H1 (cell line): ENCODE data around the gene SCNM1. TPM values are rescaled to one million over a fixed set of nuclear protein-coding genes. Genes with fewer than 3 reads are reported as not detected.

ENCODE experiments used
- CTCF ChIA-PET: fragments of 300-600 bp; sonication (Branson Sonifier 250); formaldehyde crosslinking; loops from one replicate; lab custom pipeline; 2021; ENCODE audit not compliant: partially characterized antibody; lab: Charles Lee
- POLR2A ChIA-PET: fragments of 300-600 bp; sonication (Branson Sonifier 250); formaldehyde crosslinking; loops from one replicate; lab custom pipeline; 2021; ENCODE audit warnings: inconsistent platforms; ENCODE audit not compliant: partially characterized antibody; lab: Charles Lee
- DNase-seq, 2 experiments: peaks; one replicate each; pipeline versions ENCODE4 v3.0.0 to v3.0.0-alpha.2; 2010 to 2022; ENCODE audit warnings: low spot score in 2 of 2, low read depth in 1 of 2, mixed read lengths in 1 of 2
- FAIRE-seq: peaks from 2 replicates; lab custom pipeline; 2011; peaks lifted over from hg19 to GRCh38; lab: Jason Lieb, UNC
- H2AFZ ChIP-seq: 2 replicates; pipeline ENCODE4 v1.8.1; 2012; ENCODE audit warnings: low read length, inconsistent platforms
- H2AK5ac ChIP-seq: 2 replicates; pipeline ENCODE4 v1.6.1; 2013; ENCODE audit warnings: low read depth, low read length
- H2BK120ac ChIP-seq: replicated peaks from 2 replicates; pipeline ENCODE3; 2013; ENCODE audit warnings: low read depth, low read length, inconsistent platforms
- H2BK12ac ChIP-seq: 2 replicates; pipeline ENCODE4 v1.6.1; 2013; ENCODE audit warnings: low read depth, low read length
- H2BK15ac ChIP-seq: 2 replicates; pipeline ENCODE4 v1.6.1; 2013; ENCODE audit warnings: low read length
- H2BK20ac ChIP-seq: 2 replicates; pipeline ENCODE4 v1.6.1; 2013; ENCODE audit warnings: low read length
- H2BK5ac ChIP-seq: 2 replicates; pipeline ENCODE4 v1.6.1; 2013; ENCODE audit warnings: low read depth, low read length
- H3K14ac ChIP-seq: 2 replicates; pipeline ENCODE4 v1.6.1; 2013; ENCODE audit warnings: inconsistent platforms; ENCODE audit not compliant: insufficient read length
- H3K18ac ChIP-seq: 2 replicates; pipeline ENCODE4 v1.6.1; 2013; ENCODE audit warnings: low read length; ENCODE audit errors: extremely low read depth
- H3K23ac ChIP-seq: 2 replicates; pipeline ENCODE4 v1.6.1; 2013; ENCODE audit warnings: inconsistent platforms; ENCODE audit not compliant: insufficient read length
- H3K23me2 ChIP-seq: 2 replicates; pipeline ENCODE4 v1.6.1; 2013; ENCODE audit warnings: low read depth, low read length
- H3K27ac ChIP-seq: 2 replicates; pipeline ENCODE4 v1.6.1; 2011; ENCODE audit warnings: low read depth, low read length, inconsistent platforms
- H3K27me3 ChIP-seq, 4 experiments: replicated peaks in 1 of 4; 1 replicate in 1 of 4; 2 replicates in 3 of 4; pipeline versions ENCODE4 v1.6.1 to v1.8.1; 2011 to 2013; ENCODE audit warnings: low read length in 3 of 4, mild to moderate bottlenecking in 3 of 4, inconsistent platforms in 2 of 4, mixed read lengths in 2 of 4, moderate library complexity in 1 of 4; ENCODE audit not compliant: control insufficient read depth in 3 of 4, insufficient read depth in 3 of 4; ENCODE audit errors: extremely low read depth in 1 of 4
- H3K36me3 ChIP-seq, 4 experiments: 2 replicates each; pipeline versions ENCODE4 v1.6.1 to v1.8.1; 2011 to 2013; ENCODE audit warnings: mild to moderate bottlenecking in 4 of 4, low read length in 3 of 4, moderate library complexity in 2 of 4, control low read depth in 1 of 4, inconsistent platforms in 1 of 4; ENCODE audit not compliant: insufficient read depth in 4 of 4, control insufficient read depth in 2 of 4
- H3K4ac ChIP-seq: replicated peaks from 2 replicates; pipeline ENCODE3; 2013; ENCODE audit warnings: low read length, low read depth, mixed read lengths, inconsistent platforms; ENCODE audit not compliant: insufficient read length
- H3K4me1 ChIP-seq, 4 experiments: replicated peaks in 1 of 4; 1 replicate in 1 of 4; 2 replicates in 3 of 4; pipeline versions ENCODE4 v1.6.1 to v1.8.1; 2011 to 2013; ENCODE audit warnings: low read length in 3 of 4, inconsistent platforms in 2 of 4, mixed read lengths in 1 of 4; ENCODE audit not compliant: insufficient read depth in 4 of 4, control insufficient read depth in 3 of 4
- H3K4me2 ChIP-seq, 2 experiments: 2 replicates each; pipeline versions ENCODE4 v1.6.1 to v1.8.1; 2011 to 2013; ENCODE audit warnings: low read depth in 2 of 2, low read length in 2 of 2, control low read depth in 1 of 2, inconsistent platforms in 1 of 2, mild to moderate bottlenecking in 1 of 2; ENCODE audit not compliant: insufficient read depth in 1 of 2
- H3K4me3 ChIP-seq, 4 experiments: fragments of 200-600, 300-600 bp in 1 of 4; sonication (generic), shearing (Covaris generic), sonication (Bioruptor Twin) in 1 of 4; 2 replicates each; pipeline versions ENCODE4 v1.5.1 to v1.8.1; 2011 to 2016; ENCODE audit warnings: low read length in 4 of 4, low read depth in 3 of 4, control low read depth in 2 of 4, inconsistent platforms in 2 of 4, mild to moderate bottlenecking in 2 of 4, mixed read lengths in 1 of 4, moderate library complexity in 1 of 4; ENCODE audit not compliant: insufficient read depth in 2 of 4; ENCODE audit errors: extremely low read depth in 1 of 4
- H3K56ac ChIP-seq: replicated peaks from 2 replicates; pipeline ENCODE3; 2013; ENCODE audit warnings: low read depth, mild to moderate bottlenecking, mixed read lengths, low read length, inconsistent platforms; ENCODE audit not compliant: insufficient read length
- H3K79me1 ChIP-seq: 2 replicates; pipeline ENCODE4 v1.6.1; 2013; ENCODE audit warnings: low read depth, low read length, control low read depth
- H3K79me2 ChIP-seq, 2 experiments: 2 replicates each; pipeline versions ENCODE4 v1.6.1 to v1.8.1; 2012 to 2013; ENCODE audit warnings: low read length in 2 of 2, mild to moderate bottlenecking in 2 of 2, inconsistent platforms in 1 of 2; ENCODE audit not compliant: insufficient read depth in 2 of 2, control insufficient read depth in 1 of 2
- H3K9ac ChIP-seq, 4 experiments: replicated peaks in 1 of 4; 1 replicate in 1 of 4; 2 replicates in 3 of 4; pipeline versions ENCODE4 v1.6.1 to v1.8.1; 2011 to 2013; ENCODE audit warnings: low read depth in 3 of 4, low read length in 3 of 4, control low read depth in 2 of 4, mild to moderate bottlenecking in 2 of 4, moderate library complexity in 2 of 4, inconsistent platforms in 1 of 4; ENCODE audit errors: extremely low read depth in 1 of 4
- H3K9me3 ChIP-seq, 2 experiments: 2 replicates each; pipeline versions ENCODE4 v1.6.1 to v1.8.1; 2012 to 2013; ENCODE audit warnings: mild to moderate bottlenecking in 2 of 2, moderate library complexity in 2 of 2, control low read depth in 1 of 2, inconsistent platforms in 1 of 2, low read depth in 1 of 2, low read length in 1 of 2, mixed read lengths in 1 of 2; ENCODE audit not compliant: insufficient read depth in 2 of 2
- H4K20me1 ChIP-seq, 2 experiments: replicated peaks in 1 of 2; 2 replicates each; pipeline versions ENCODE3 to v1.8.1; 2011 to 2013; ENCODE audit warnings: inconsistent platforms in 2 of 2, low read length in 2 of 2, mild to moderate bottlenecking in 1 of 2; ENCODE audit not compliant: insufficient read depth in 2 of 2, control insufficient read depth in 1 of 2
- H4K5ac ChIP-seq: 2 replicates; pipeline ENCODE4 v1.6.1; 2013; ENCODE audit warnings: low read length, low read depth, mixed read lengths, inconsistent platforms; ENCODE audit not compliant: insufficient read length
- H4K8ac ChIP-seq: 2 replicates; pipeline ENCODE4 v1.8.0; 2013; ENCODE audit warnings: mild to moderate bottlenecking, moderate library complexity, low read length, inconsistent platforms; ENCODE audit not compliant: insufficient read depth; ENCODE audit errors: extremely low read depth
- H4K91ac ChIP-seq: replicated peaks from 2 replicates; pipeline ENCODE3; 2013; ENCODE audit warnings: low read length, mixed read lengths, inconsistent platforms; ENCODE audit not compliant: insufficient read length
- BRCA1 ChIP-seq: IDR thresholded peaks from 2 replicates; pipeline ENCODE4 v1.6.1; 2012; ENCODE audit warnings: low read depth, low read length, improper control_type of control experiment
- EGR1 ChIP-seq: IDR thresholded peaks from 2 replicates; pipeline ENCODE4 v1.6.1; 2011; ENCODE audit warnings: low read depth, low read length, borderline replicate concordance
- KDM4A ChIP-seq: IDR thresholded peaks from one replicate; pipeline ENCODE4 v1.7.1; 2012; ENCODE audit warnings: low read depth, mild to moderate bottlenecking, moderate library complexity, low read length, inconsistent platforms; ENCODE audit not compliant: severe bottlenecking
- MAFK ChIP-seq: IDR thresholded peaks from 2 replicates; pipeline ENCODE4 v1.6.1; 2012; ENCODE audit warnings: low read depth, mild to moderate bottlenecking, improper control_type of control experiment, low read length
- PHF8 ChIP-seq: fragments of 200-600 bp; sonication (generic); conservative IDR thresholded peaks from 2 replicates; pipeline ENCODE4 v1.7.1; 2012; ENCODE audit warnings: low read depth, mild to moderate bottlenecking, inconsistent platforms, low read length, moderate library complexity
- SUZ12 ChIP-seq: fragments of 200-600 bp; sonication (generic); IDR thresholded peaks from 2 replicates; pipeline ENCODE4 v1.6.1; 2012; ENCODE audit warnings: mild to moderate bottlenecking, inconsistent platforms, low read length, moderate library complexity, mixed read lengths
- TAF1 ChIP-seq: IDR thresholded peaks from 2 replicates; pipeline ENCODE4 v1.6.1; 2011; ENCODE audit warnings: mild to moderate bottlenecking, low read depth, low read length
- WGBS, 2 experiments: shearing (Covaris generic) in 1 of 2; methylation state at CpG; one replicate each; pipeline versions ENCODE4 v1.1.6 to v1.1.7; 2013 to 2015; ENCODE audit warnings: low lambda C conversion rate in 2 of 2, mixed read lengths in 2 of 2, inconsistent platforms in 1 of 2, low coverage in 1 of 2, missing lambda C conversion rate in 1 of 2; ENCODE audit not compliant: insufficient replicate concordance in 2 of 2, insufficient coverage in 1 of 2, insufficient read length in 1 of 2; ENCODE audit errors: extremely low coverage in 1 of 2, missing lambda C conversion rate in 1 of 2; 5-methylcytosine and 5-hydroxymethylcytosine counted together
- polyA plus RNA-seq, 7 experiments: library from polyadenylated mRNA; depleted of rRNA in 3 of 7; stranded (reverse) in 5 of 7; unstranded in 2 of 7; fragments of >200 nt in 5 of 7; fragments of 200-250 nt in 2 of 7; gene quantifications; 1 replicate in 5 of 7; 2 replicates in 1 of 7; 4 replicates in 1 of 7; pipeline versions ENCODE4 v1.2.1 to v1.2.3, GENCODE V29; 2011 to 2013; ENCODE audit warnings: missing spikeins in 2 of 7, mixed read lengths in 2 of 7
- total RNA-seq: library from RNA; stranded (reverse); fragmentation: NEBNext Ultra II Directional; extraction: Animal tissue kit (Norgen Biotek cat#: 25700); gene quantifications from 2 replicates; pipeline ENCODE4 v1.2.1, GENCODE V29; 2021

The SCNM1 gene
- total and polyA plus RNA-seq, 2 of the 8 experiments (the other 6 are each of a cell fraction or from before 2014, with no cell fraction given) = 13.6 to 46.2 TPM

GRCh38 chr1:151132335-151133017, 33.5 kb upstream of the SCNM1 start:
- H3K9me3 ChIP-seq = no peaks in the 10 kb centered on the region
- no peak overlapping the region for H2BK120ac ChIP-seq
- H2AFZ ChIP-seq = peak overlapping the region; percentile 35; the same call in 1 of the 2 replicates
- no peak overlapping the region for H2BK20ac ChIP-seq
- H3K4ac ChIP-seq = no peak overlapping the region
- H2BK5ac ChIP-seq = no peak overlapping the region
- H3K9ac ChIP-seq = peak overlapping the region in 3 of 4 experiments; percentile 5 to 61 (median 9); a peak in 2 of 7 replicates
- peaks cover 0 to 6% (median 2%) of the 10 kb centered on the region in 4 experiments; a peak in 2 of 8 replicates for H3K36me3 ChIP-seq
- no peak overlapping the region for H2AK5ac ChIP-seq
- peak overlapping the region; percentile 36 to 64 (median 44) for H3K4me3 ChIP-seq
- no peak overlapping the region for H4K5ac ChIP-seq
- DNase-seq (peak in 1 of 2 experiments; percentile 71), FAIRE-seq (no peak)
- H3K23me2 ChIP-seq = peaks cover 15% of the 10 kb centered on the region
- peak overlapping the region; percentile 67 for H4K91ac ChIP-seq
- WGBS, 2 experiments = 6% methylated on average over 43 of the region's 74 CpGs; no CpG with 5 or more reads in 1 of the 2 experiments
- H3K27ac ChIP-seq = no peak overlapping the region
- no peak overlapping the region for H2BK12ac ChIP-seq
- H3K4me1 ChIP-seq = peaks cover 0 to 12% (median 8%) of the 10 kb centered on the region in 4 experiments; a peak in 5 of 7 replicates
- no peak overlapping the region for H3K14ac ChIP-seq
- peak overlapping the region; percentile 84 to 90 for H3K4me2 ChIP-seq
- no peak for TF ChIP-seq MAFK
- TF ChIP-seq BRCA1 = no peak
- TF ChIP-seq SUZ12 = peak; percentile 25; the same call in 1 of the 2 replicates
- peak; percentile 43 for TF ChIP-seq KDM4A
- TF ChIP-seq PHF8 = no peak
- peak; percentile 50; the same call in 1 of the 2 replicates for TF ChIP-seq EGR1
- TF ChIP-seq TAF1 = no peak
- H3K79me2 ChIP-seq = no peaks in the 10 kb centered on the region
- peak overlapping the region; percentile 78; the same call in 1 of the 2 replicates for H3K18ac ChIP-seq
- peaks cover 2 to 4% of the 10 kb centered on the region in 2 experiments for H4K20me1 ChIP-seq
- peak overlapping the region; percentile 62; the same call in 1 of the 2 replicates for H4K8ac ChIP-seq
- peaks cover 0 to 28% (median 20%) of the 10 kb centered on the region in 4 experiments; a peak in 5 of 7 replicates for H3K27me3 ChIP-seq
- H3K79me1 ChIP-seq = no peaks in the 10 kb centered on the region
- ChIA-PET CTCF (interaction anchor here (1.2 to 7.9 kb wide), 6 partner anchors 10 to 61 kb away, joined by 5 to 94 read pairs (median 22); partner anchors contain the start of genes GABPB2 and TNFAIP8L2), POLR2A (interaction anchor here (0.5 to 9.8 kb wide), 8 partner anchors 12 to 158 kb away, joined by 3 to 124 read pairs (median 4); partner anchors contain the start of genes CERS2, LYSMD1, SCNM1 and SEMA6C)
- H3K23ac ChIP-seq = no peak overlapping the region
- no peak overlapping the region for H3K56ac ChIP-seq
- H2BK15ac ChIP-seq = no peak overlapping the region
